Measurements from ENCODE around the gene CDKN2C.

The CDKN2C gene

DNA sequence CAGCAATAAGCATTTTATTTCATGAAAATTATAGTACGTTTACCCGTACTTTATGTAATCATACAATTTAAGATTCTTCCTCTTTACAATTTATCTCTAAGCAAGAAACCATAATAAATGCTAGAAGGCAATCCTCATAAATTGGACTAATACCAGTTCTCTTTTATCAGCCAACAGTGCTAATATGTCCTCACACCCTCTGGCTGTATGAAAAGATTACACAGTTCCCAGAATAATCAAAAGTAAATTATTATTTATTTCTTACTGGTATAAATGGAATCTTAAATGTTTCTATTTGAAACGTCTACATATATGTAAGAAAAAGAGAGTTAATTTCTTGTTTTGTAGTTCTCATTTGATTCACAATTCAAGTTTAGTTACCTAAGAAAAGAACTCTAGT lies 3.1 kb upstream of the CDKN2C start:
- no peak for DNase-seq

GRCh38 chr1:50967416-50968157 lies 2.5 kb upstream of the CDKN2C start:
- no peak for DNase-seq

DNA sequence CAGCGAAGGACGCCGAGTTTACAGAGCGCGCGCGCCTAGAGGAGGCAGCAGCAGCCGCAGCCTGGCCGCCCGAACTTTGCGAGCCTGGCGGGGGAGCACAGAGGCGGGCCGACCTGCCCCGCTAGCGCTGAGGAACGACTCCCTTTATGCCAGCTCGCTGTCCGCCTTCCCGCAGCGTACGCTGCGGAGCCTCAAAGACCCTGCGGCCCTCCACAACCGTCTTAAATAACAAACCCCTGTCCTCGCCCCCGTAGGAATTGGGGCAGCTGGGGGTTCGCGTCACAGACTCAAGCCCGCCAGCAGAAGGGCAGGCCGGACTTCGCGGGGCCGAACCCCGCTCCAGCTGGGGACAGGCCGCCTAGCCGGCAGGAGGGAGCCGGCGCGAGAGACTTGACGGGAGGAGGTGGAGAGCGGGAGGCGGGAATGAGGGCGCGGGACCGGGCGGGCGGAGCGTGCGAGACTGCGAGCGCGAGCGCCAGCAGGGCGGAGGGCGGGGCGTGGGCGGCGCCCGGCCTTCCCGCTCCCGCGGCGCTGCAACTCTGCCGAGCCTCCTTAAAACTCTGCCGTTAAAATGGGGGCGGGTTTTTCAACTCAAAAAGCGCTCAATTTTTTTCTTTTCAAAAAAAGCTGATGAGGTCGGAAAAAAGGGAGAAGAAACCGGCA lies 1.8 kb upstream of the CDKN2C start:
- peak; percentile 77 for DNase-seq

DNA sequence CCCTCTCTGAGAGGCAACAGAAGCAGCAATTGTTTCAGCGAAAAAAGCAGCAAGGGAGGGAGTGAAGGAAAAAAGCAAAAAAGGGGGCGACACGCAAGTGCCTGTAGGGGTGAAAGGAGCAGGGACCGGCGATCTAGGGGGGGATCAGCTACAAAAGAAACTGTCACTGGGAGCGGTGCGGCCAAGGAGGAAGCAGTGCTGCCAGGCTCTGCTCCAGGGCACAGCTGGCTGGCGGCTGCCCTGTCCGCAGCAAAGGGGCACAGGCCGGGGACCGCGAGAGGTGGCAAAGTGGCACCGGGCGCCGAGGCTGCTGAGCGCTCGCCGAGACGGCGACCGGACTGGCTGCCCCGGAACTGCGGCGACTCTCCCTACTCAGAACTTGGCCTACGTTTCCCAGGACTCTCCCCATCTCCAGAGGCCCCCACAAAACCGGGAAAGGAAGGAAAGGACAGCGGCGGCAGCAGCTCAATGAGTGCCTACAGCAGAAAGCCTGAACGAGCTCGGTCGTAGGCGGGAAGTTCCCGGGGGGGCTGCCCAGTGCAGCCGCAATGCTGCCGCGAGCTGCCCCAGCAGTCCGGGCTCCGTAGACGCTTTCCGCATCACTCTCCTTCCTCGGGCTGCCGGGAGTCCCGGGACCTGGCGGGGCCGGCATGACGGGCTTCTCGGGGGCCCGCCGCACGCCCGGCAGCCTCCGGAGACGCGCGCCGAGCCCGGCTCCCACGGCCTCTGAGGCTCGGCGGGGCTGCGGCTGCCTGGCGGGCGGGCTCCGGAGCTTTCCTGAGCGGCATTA lies 1.0 kb upstream of the CDKN2C start:
- DNase-seq = no peak

GRCh38 chr1:50970509-50970887 lies 453 bp downstream of the CDKN2C start:
- no peak for DNase-seq

GRCh38 chr1:50970931-50971582 lies 1.0 kb downstream of the CDKN2C start:
- DNase-seq = peak; percentile 21

DNA sequence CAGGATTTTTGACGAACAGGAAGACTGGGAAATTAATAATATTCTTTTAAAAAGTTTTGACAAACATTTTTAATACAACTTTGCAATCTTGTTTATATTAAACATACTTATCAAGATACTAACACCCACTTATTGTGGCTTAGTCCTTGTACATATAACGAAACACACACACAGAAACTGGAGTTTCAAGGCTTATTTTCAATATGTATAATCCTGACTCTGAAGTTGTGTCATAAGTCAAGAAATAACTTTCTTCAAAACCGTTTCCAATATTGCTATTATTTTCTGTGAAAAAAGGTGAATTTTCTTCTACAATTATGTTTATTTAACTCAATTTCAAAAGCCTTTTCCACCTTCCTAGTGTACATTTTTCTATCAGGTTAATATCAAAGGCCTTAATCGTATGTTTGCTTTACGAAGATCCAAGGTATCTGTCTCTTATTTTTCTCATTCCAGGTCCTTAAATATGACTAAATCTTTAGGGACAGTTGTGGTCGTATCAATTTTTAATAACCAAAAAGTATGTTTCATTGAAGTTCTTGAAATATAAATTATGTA lies 1.8 kb downstream of the CDKN2C start:
- no peak for DNase-seq

DNA sequence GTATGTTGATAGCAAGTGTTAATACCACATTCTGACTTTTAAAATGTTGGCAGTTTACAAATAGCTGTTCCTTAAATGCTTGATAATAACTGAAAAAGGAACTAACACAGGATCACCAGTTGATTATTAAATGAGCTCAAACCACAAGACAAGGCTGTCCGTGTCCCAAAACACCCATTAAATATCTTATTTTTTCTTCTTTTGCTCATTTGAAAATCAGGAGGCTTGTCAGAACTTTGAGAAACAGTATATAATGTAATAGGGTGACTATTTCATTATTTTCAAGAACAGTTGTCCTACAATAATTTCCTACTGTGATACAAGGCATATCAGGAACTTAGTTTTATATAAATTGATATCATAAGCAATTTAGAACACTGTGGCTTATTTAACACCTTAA lies 2.7 kb downstream of the CDKN2C start:
- DNase-seq = no peak

GRCh38 chr1:50973255-50973654 lies 3.2 kb downstream of the CDKN2C start:
- no peak for DNase-seq

GRCh38 chr1:50973875-50974617 lies 4.0 kb downstream of the CDKN2C start:
- no peak for DNase-seq

DNA sequence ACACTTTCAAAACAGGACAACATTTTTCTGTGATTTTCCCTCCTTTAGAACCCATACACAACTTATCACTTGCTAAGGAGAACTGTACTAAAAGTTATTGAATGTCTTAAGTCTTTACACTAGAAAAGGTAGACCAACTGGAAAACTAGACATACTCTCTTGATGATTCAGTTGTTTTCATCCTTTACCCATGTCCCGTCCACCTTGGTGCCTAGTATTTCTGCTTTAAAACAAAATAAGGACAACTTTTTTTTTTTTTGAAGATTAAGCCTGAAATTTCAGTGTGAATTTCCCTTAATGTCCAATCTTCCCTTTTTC lies 4.5 kb downstream of the CDKN2C start:
- no peak for DNase-seq

GRCh38 chr1:50975436-50975835 lies 5.4 kb downstream of the CDKN2C start:
- no peak for DNase-seq

DNA sequence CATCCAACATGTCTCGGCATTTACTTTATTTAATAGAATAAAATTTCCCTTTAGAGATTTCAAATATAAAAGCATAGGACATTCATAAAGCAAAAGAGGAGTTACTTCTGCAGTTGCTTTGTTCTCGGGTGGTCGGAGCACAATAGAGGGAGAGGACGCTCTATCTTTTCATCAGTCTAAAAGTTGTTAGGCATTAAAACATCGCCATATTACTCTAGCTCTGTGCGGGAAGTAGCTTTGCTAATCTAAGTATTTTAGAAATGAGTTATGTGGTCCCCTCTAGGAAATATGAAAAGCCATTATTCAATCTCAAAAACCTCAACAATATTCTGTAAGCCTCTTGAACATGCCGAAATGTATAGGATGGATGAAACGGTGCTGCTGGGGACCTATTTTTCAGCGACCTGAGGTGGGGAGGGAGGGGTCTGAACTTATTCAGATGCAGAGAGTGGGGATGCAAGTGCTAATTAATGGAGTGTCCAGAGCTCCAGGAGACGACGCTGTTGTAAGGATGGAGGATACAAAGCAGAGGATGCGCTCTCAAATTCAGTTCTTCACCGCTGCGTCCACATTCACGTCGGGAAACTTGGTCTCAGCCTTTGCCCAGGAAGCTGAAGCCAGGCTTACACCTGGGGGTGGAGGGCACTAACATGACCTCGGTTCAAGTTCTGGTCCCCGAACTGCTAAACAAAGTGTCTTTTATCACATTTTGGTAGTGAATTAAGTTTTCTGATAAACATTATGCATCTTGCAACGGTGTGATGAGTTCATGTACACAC lies 6.3 kb downstream of the CDKN2C start:
- peak; percentile 67 for DNase-seq

GRCh38 chr1:50976890-50977574 lies 7.0 kb downstream of the CDKN2C start:
- peak; percentile 83 for DNase-seq

GRCh38 chr1:50977575-50978143 lies 7.6 kb downstream of the CDKN2C start:
- DNase-seq = no peak

GRCh38 chr1:50978144-50978851 lies 8.3 kb downstream of the CDKN2C start:
- peak; percentile 59 for DNase-seq

DNA sequence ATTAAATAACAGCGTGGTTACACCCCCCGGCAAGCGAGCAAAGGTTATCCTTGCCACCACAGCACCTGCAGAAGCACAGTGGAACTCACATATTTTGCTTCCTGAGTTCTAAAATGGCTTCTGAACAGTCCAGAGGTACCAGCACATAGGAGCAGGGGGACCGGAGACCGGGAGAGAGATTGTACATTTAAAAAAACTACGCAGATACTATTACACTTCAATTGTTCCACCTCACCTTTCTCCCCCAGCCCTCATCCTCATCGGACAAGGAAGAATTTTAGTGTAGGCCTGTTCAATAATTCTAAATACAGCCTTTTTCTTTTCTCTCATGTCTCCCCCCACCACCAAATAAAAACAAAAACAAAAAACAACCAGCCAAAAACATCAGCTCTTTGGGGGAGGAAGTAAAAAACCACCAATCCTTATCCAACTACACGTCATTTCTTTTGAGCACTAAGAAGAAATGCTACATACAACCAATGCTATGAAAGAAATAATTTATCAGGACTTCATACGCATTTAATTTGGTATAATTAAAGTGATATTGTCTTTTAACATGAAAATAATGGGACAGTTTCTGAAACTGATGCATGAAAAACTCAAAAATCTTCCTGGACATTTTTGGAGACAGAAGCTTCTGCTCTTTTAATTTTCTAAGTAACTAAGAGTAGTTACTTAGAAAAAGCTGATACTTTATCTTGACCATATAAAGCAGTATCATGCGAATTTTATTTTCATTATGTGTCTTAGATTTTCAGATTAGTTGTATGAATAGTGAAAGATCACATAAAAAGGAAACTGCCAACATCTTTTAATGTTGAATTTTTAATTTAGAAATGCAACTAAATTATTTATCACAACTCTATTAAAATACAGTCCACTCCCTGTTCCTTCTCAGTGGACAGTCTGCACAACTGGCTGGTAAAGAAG lies 9.1 kb downstream of the CDKN2C start:
- peak; percentile 59 for DNase-seq

DNA sequence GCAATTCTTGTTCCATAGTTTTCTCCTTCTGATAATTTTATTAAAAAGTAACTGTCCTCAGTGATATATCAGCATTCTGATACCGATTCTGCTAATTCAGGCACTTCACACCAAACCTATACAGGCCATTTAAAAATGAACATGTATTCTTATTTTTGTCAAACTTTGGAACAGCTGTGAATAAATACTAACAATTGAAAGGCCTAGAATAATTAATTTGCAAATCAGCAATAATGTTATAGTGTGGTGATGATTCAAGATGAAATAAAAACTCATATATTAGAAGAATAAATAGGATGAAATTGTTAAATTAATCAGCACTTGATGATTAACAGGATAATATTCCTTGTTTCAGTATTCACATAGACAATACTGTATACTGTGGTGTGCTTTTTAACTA lies 9.9 kb downstream of the CDKN2C start:
- no peak for DNase-seq

DNA sequence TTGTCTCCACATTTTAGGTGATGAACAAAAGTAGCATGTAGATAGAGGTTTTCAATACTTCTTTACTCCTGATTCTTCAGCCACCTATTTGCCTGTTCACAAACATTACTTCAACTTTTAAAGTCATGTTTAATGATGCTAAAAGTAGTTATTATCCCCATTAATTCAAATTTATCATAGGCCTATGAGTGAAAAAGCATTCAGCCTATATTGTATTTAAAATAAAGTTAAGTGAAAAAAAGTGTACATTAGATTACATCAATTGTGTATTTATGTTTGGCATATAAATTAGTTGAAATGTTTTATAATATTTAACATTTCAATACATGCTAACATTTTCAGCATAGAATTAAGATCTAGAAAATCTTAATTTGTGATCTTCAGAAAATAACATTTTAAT lies 10.5 kb downstream of the CDKN2C start:
- no peak for DNase-seq

Data from SHP77 treated with DMSO at 0.1 percent for 48 hours (cell line).